Measurements from ENCODE around the gene RPTOR.

RPTOR gene

GRCh38 chr17:80824549-80825470 is 280.2 kb downstream of the RPTOR start:
- H4K91ac ChIP-seq (ENCODE audit: low read depth, low read length, poor library complexity): no peak overlapping the region
- no peak overlapping the region for H3K27ac ChIP-seq (replicated peaks; ENCODE audit: low read length)

GRCh38 chr17:80825471-80826345 is 281.1 kb downstream of the RPTOR start:
- Histone ChIP-seq H2BK120ac (ENCODE audit: low read depth, low read length) (no peak overlapping the region), H3K27me3 (ENCODE audit: control insufficient read depth in 3 of 3, insufficient read depth in 3 of 3, low read depth in 1 of 3, low read length in 3 of 3) (no peaks in the 10 kb centered on the region), H3K4ac (ENCODE audit: low read length) (no peak overlapping the region), H3K18ac (ENCODE audit: low read length) (no peak overlapping the region), H2BK5ac (ENCODE audit: low read length) (no peak overlapping the region), H3K14ac (ENCODE audit: low read length) (peak overlapping the region; percentile 76), H3K23ac (ENCODE audit: low read depth, low read length, poor library complexity) (no peak overlapping the region), H3K4me1 (ENCODE audit: control insufficient read depth in 2 of 2, insufficient read depth in 1 of 2, low read depth in 1 of 2, low read length in 2 of 2) (peaks cover 8 to 14% of the 10 kb centered on the region in 2 donors), H3K79me1 (ENCODE audit: low read depth, low read length) (peaks cover 4% of the 10 kb centered on the region), H3K27ac (replicated peaks; ENCODE audit: low read length) (no peak overlapping the region), H2BK12ac (ENCODE audit: low read length) (no peak overlapping the region), H3K36me3 (replicated peaks in 1 of 2; ENCODE audit: control insufficient read depth in 2 of 2, insufficient read depth in 2 of 2, low read length in 2 of 2) (peaks cover 6 to 27% of the 10 kb centered on the region in 2 donors), H3K4me2 (ENCODE audit: insufficient read depth, low read length, poor library complexity, severe bottlenecking) (no peak overlapping the region), H2AK5ac (ENCODE audit: low read depth, low read length) (no peak overlapping the region), H3K4me3 (ENCODE audit: low read length in 2 of 2) (no peak overlapping the region), H3K9ac (ENCODE audit: low read depth, low read length, poor library complexity) (peak overlapping the region; percentile 3), H2AFZ (ENCODE audit: low read length) (no peak overlapping the region), H4K8ac (ENCODE audit: low read depth, low read length) (no peak overlapping the region), H4K91ac (ENCODE audit: low read depth, low read length, poor library complexity) (no peak overlapping the region), H2BK15ac (ENCODE audit: low read length) (no peak overlapping the region), H3K9me3 (replicated peaks in 1 of 2; ENCODE audit: control insufficient read depth in 2 of 2, insufficient read depth in 1 of 2, low read depth in 1 of 2, low read length in 2 of 2) (peaks cover 0 to 2% of the 10 kb centered on the region in 2 donors)
- DNase-seq (ENCODE audit: low spot score): no peak
- WGBS, 2 donors (ENCODE audit: extremely low coverage in 2 of 2, insufficient read length in 2 of 2, insufficient replicate concordance in 1 of 2): no CpG with 5 or more reads among the region's 28 CpGs

More at GRCh38 chr17:80824549-80825470, 280.2 kb downstream of the RPTOR start:
- no peak overlapping the region for H3K14ac ChIP-seq (ENCODE audit: low read length)
- DNase-seq (ENCODE audit: low spot score): no peak
- H3K4me3 ChIP-seq (ENCODE audit: low read length in 2 of 2): no peak overlapping the region
- no peak overlapping the region for H3K23ac ChIP-seq (ENCODE audit: low read depth, low read length, poor library complexity)
- H2BK120ac ChIP-seq (ENCODE audit: low read depth, low read length): no peak overlapping the region
- no peak overlapping the region for H2BK12ac ChIP-seq (ENCODE audit: low read length)
- H4K8ac ChIP-seq (ENCODE audit: low read depth, low read length): no peak overlapping the region
- no CpG with 5 or more reads among the region's 36 CpGs for WGBS, 2 donors (ENCODE audit: extremely low coverage in 2 of 2, insufficient read length in 2 of 2, insufficient replicate concordance in 1 of 2)
- H3K27me3 ChIP-seq (ENCODE audit: control insufficient read depth in 3 of 3, insufficient read depth in 3 of 3, low read depth in 1 of 3, low read length in 3 of 3): no peaks in the 10 kb centered on the region
- H3K9me3 ChIP-seq (replicated peaks in 1 of 2; ENCODE audit: control insufficient read depth in 2 of 2, insufficient read depth in 1 of 2, low read depth in 1 of 2, low read length in 2 of 2): peaks cover 0 to 2% of the 10 kb centered on the region in 2 donors
- H3K4ac ChIP-seq (ENCODE audit: low read length): no peak overlapping the region
- no peak overlapping the region for H2BK5ac ChIP-seq (ENCODE audit: low read length)
- no peak overlapping the region for H2BK15ac ChIP-seq (ENCODE audit: low read length)
- H3K79me1 ChIP-seq (ENCODE audit: low read depth, low read length): peaks cover 4% of the 10 kb centered on the region
- H2AK5ac ChIP-seq (ENCODE audit: low read depth, low read length): no peak overlapping the region
- H3K36me3 ChIP-seq (replicated peaks in 1 of 2; ENCODE audit: control insufficient read depth in 2 of 2, insufficient read depth in 2 of 2, low read length in 2 of 2): peaks cover 6 to 27% of the 10 kb centered on the region in 2 donors
- peaks cover 13 to 17% of the 10 kb centered on the region in 2 donors for H3K4me1 ChIP-seq (ENCODE audit: control insufficient read depth in 2 of 2, insufficient read depth in 1 of 2, low read depth in 1 of 2, low read length in 2 of 2)
- no peak overlapping the region for H3K18ac ChIP-seq (ENCODE audit: low read length)
- H3K9ac ChIP-seq (ENCODE audit: low read depth, low read length, poor library complexity): no peak overlapping the region
- no peak overlapping the region for H2AFZ ChIP-seq (ENCODE audit: low read length)
- no peak overlapping the region for H3K4me2 ChIP-seq (ENCODE audit: insufficient read depth, low read length, poor library complexity, severe bottlenecking)

DNA sequence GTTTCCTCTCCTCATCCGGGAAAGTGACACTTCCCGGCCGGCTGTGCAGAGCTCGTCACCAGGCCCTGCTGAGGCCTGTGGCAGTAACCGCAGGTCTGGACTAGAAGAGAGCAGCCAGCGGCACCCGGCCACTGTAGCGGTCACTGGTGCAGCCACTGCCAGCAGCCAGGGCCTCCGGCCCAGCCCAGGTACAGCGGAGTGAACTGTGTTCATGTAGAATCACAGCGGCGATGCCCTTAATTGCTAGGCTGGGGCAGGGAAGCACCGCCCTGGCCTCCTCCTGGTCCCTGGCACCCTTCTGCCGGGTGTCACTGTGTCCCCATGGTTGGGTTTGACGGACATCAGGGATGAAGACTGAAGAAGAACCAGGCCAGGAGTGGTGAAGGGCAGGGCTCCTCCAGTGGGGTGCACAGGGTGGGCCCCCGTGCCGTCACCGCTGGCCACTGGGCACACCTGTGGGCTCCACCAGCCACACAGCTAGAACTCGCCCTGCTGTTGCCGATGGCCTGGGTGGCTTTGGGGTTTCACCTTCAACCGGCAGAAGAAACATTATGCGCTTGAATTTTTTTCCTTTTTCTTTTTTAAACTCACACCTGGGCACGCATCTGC is 281.8 kb downstream of the RPTOR start:
- H3K4ac ChIP-seq (ENCODE audit: low read length): no peak overlapping the region
- peaks cover 2% of the 10 kb centered on the region in 2 donors for H3K9me3 ChIP-seq (replicated peaks in 1 of 2; ENCODE audit: control insufficient read depth in 2 of 2, insufficient read depth in 1 of 2, low read depth in 1 of 2, low read length in 2 of 2)
- DNase-seq (ENCODE audit: low spot score): no peak
- H3K4me3 ChIP-seq (ENCODE audit: low read length in 2 of 2): no peak overlapping the region
- no peak overlapping the region for H4K8ac ChIP-seq (ENCODE audit: low read depth, low read length)
- H3K18ac ChIP-seq (ENCODE audit: low read length): no peak overlapping the region
- no peak overlapping the region for H3K27ac ChIP-seq (replicated peaks; ENCODE audit: low read length)
- H2BK15ac ChIP-seq (ENCODE audit: low read length): no peak overlapping the region
- peaks cover 6 to 27% of the 10 kb centered on the region in 2 donors for H3K36me3 ChIP-seq (replicated peaks in 1 of 2; ENCODE audit: control insufficient read depth in 2 of 2, insufficient read depth in 2 of 2, low read length in 2 of 2)
- no peak overlapping the region for H2AK5ac ChIP-seq (ENCODE audit: low read depth, low read length)
- no peak overlapping the region for H3K4me2 ChIP-seq (ENCODE audit: insufficient read depth, low read length, poor library complexity, severe bottlenecking)
- H3K27me3 ChIP-seq (ENCODE audit: control insufficient read depth in 3 of 3, insufficient read depth in 3 of 3, low read depth in 1 of 3, low read length in 3 of 3): no peaks in the 10 kb centered on the region
- H2BK120ac ChIP-seq (ENCODE audit: low read depth, low read length): no peak overlapping the region
- no peak overlapping the region for H4K91ac ChIP-seq (ENCODE audit: low read depth, low read length, poor library complexity)
- peaks cover 4% of the 10 kb centered on the region for H3K79me1 ChIP-seq (ENCODE audit: low read depth, low read length)
- H2BK12ac ChIP-seq (ENCODE audit: low read length): no peak overlapping the region
- peak overlapping the region; percentile 3 for H3K9ac ChIP-seq (ENCODE audit: low read depth, low read length, poor library complexity)
- WGBS, 2 donors (ENCODE audit: extremely low coverage in 2 of 2, insufficient read length in 2 of 2, insufficient replicate concordance in 1 of 2): no CpG with 5 or more reads among the region's 23 CpGs
- no peak overlapping the region for H3K23ac ChIP-seq (ENCODE audit: low read depth, low read length, poor library complexity)
- no peak overlapping the region for H2AFZ ChIP-seq (ENCODE audit: low read length)
- no peak overlapping the region for H2BK5ac ChIP-seq (ENCODE audit: low read length)
- H3K14ac ChIP-seq (ENCODE audit: low read length): peak overlapping the region; percentile 76
- peaks cover 8 to 14% of the 10 kb centered on the region in 2 donors for H3K4me1 ChIP-seq (ENCODE audit: control insufficient read depth in 2 of 2, insufficient read depth in 1 of 2, low read depth in 1 of 2, low read length in 2 of 2)

All from neuronal stem cell (in vitro differentiated cells).